Esophagus muscularis mucosa (tissue), 4 donors: ENCODE data around the gene PRND. TPM values are rescaled to one million over a fixed set of nuclear protein-coding genes. Genes with fewer than 3 reads are reported as not detected.

Experiments used
- DNase-seq: peaks from one replicate; pipeline ENCODE4 v3.0.0-alpha.2; 2017; ENCODE audit errors: extremely low spot score
- H3K27ac ChIP-seq, 4 donors: fragments of 200-600 bp; sonication (generic); replicated peaks in 1 of 4; 1 replicate in 3 of 4; 2 replicates in 1 of 4; pipeline ENCODE4 v1.5.1; 2016 to 2019; ENCODE audit warnings: mild to moderate bottlenecking in 1 of 4
- H3K27me3 ChIP-seq, 4 donors: fragments of 200-600 bp; sonication (generic); one replicate each; pipeline versions ENCODE4 v1.5.1 to v1.6.0; 2016 to 2019
- H3K36me3 ChIP-seq, 4 donors: fragments of 200-600 bp; sonication (generic); one replicate each; pipeline ENCODE4 v1.5.1; 2016 to 2019
- H3K4me1 ChIP-seq, 4 donors: fragments of 200-600 bp; sonication (generic); one replicate each; pipeline ENCODE4 v1.5.1; 2016 to 2019
- H3K4me3 ChIP-seq, 4 donors: fragments of 200-600 bp; sonication (generic); 1 replicate in 2 of 4; 2 replicates in 2 of 4; pipeline ENCODE4 v1.5.1; 2016 to 2019; ENCODE audit warnings: mild to moderate bottlenecking in 4 of 4, moderate library complexity in 1 of 4
- H3K9me3 ChIP-seq, 4 donors: fragments of 200-600 bp; sonication (generic); 1 replicate in 3 of 4; 2 replicates in 1 of 4; pipeline ENCODE4 v1.5.1; 2016 to 2019
- CTCF ChIP-seq, 3 experiments: fragments of 200-600 bp in 2 of 3; fragments of 450-650 bp in 1 of 3; sonication (generic) in 2 of 3; IDR thresholded peaks; one replicate each; pipeline ENCODE4 v1.5.1; 2017 to 2019; ENCODE audit warnings: antibody characterized with exemption in 3 of 3, mild to moderate bottlenecking in 2 of 3, moderate library complexity in 1 of 3
- EP300 ChIP-seq: sonication (generic); formaldehyde crosslinking; IDR thresholded peaks from one replicate; pipeline ENCODE4 v1.6.1; 2017; ENCODE audit warnings: antibody characterized with exemption
- POLR2A ChIP-seq: fragments of 450-650 bp; IDR thresholded peaks from one replicate; pipeline ENCODE4 v1.6.1; 2017; ENCODE audit warnings: antibody characterized with exemption, moderate library complexity, mild to moderate bottlenecking, low read depth
- POLR2AphosphoS5 ChIP-seq, 2 donors: sonication (generic); formaldehyde crosslinking; IDR thresholded peaks; one replicate each; pipeline ENCODE4 v1.6.1; 2017; ENCODE audit warnings: antibody characterized with exemption in 2 of 2
- WGBS: methylation state at CpG from one replicate; pipeline ENCODE4 v1.1.5; 2018; 5-methylcytosine and 5-hydroxymethylcytosine counted together
- intact Hi-C: fragments of 100-400 bp; cut with DNase I; formaldehyde crosslinking; loops from one replicate; pipeline ENCODE4 v1.15.1; 2023
- total RNA-seq, 4 donors: library from RNA; depleted of rRNA; stranded (reverse); fragments of >200 nt; gene quantifications; one replicate each; pipeline versions ENCODE4 v1.1.0 to v1.2.1, GENCODE V29; 2016

PRND gene
- total RNA-seq, 4 donors from 2014 or later = not detected

GRCh38 chr20:4764805-4765204 is 43.1 kb downstream of the PRND start:
- DNase-seq = no peak
- Histone ChIP-seq H3K4me3 (no peak overlapping the region), H3K27me3 (peaks cover 0 to under 1% (median 0%) of the 10 kb centered on the region in 4 donors), H3K36me3 (no peaks in the 10 kb centered on the region), H3K9me3 (no peaks in the 10 kb centered on the region), H3K27ac (no peak overlapping the region), H3K4me1 (peaks cover 6 to 7% (median 7%) of the 10 kb centered on the region in 4 donors)
- no peak for TF ChIP-seq CTCF (IDR thresholded peaks at IDR 0.05)
- WGBS = 67% methylated on average over 1 of the region's 1 CpG
- intact Hi-C loops = no loop called here

- H3K4me3 ChIP-seq = no peak overlapping the region
- intact Hi-C loops = no loop called here
- WGBS = 96% methylated on average over 3 of the region's 3 CpGs
- no peaks in the 10 kb centered on the region for H3K27me3 ChIP-seq
- DNase-seq = no peak
- H3K9me3 ChIP-seq = no peaks in the 10 kb centered on the region
- TF ChIP-seq POLR2AphosphoS5 (IDR thresholded peaks at IDR 0.05) (no peak), CTCF (IDR thresholded peaks at IDR 0.05) (no peak), POLR2A (no peak), EP300 (no peak)
- no peaks in the 10 kb centered on the region for H3K36me3 ChIP-seq
- no peak overlapping the region for H3K27ac ChIP-seq
- peaks cover 4 to 7% (median 6%) of the 10 kb centered on the region in 4 donors for H3K4me1 ChIP-seq
Observed at GRCh38 chr20:4765681-4766080, 44.0 kb downstream of the PRND start.

- DNase-seq = no peak
- Histone ChIP-seq H3K9me3 (no peaks in the 10 kb centered on the region), H3K4me1 (no peaks in the 10 kb centered on the region), H3K27ac (no peak overlapping the region), H3K4me3 (no peak overlapping the region), H3K36me3 (no peaks in the 10 kb centered on the region), H3K27me3 (no peaks in the 10 kb centered on the region)
- intact Hi-C loops = no loop called here
- 82% methylated on average over 2 of the region's 2 CpGs for WGBS
- TF ChIP-seq EP300 (no peak), POLR2A (no peak), CTCF (IDR thresholded peaks at IDR 0.05) (no peak), POLR2AphosphoS5 (IDR thresholded peaks at IDR 0.05) (no peak)
Observed at GRCh38 chr20:4766631-4767030, 44.9 kb downstream of the PRND start.

GRCh38 chr20:4767084-4767483 is 45.4 kb downstream of the PRND start:
- no peaks in the 10 kb centered on the region for H3K36me3 ChIP-seq
- no peaks in the 10 kb centered on the region for H3K27me3 ChIP-seq
- WGBS = 76% methylated on average over 3 of the region's 3 CpGs
- H3K27ac ChIP-seq = no peak overlapping the region
- H3K9me3 ChIP-seq = no peaks in the 10 kb centered on the region
- intact Hi-C loops = no loop called here
- no peak for DNase-seq
- H3K4me1 ChIP-seq = no peaks in the 10 kb centered on the region
- no peak overlapping the region for H3K4me3 ChIP-seq
- TF ChIP-seq POLR2A (no peak), CTCF (IDR thresholded peaks at IDR 0.05) (no peak), EP300 (no peak), POLR2AphosphoS5 (IDR thresholded peaks at IDR 0.05) (no peak)

- no peaks in the 10 kb centered on the region for H3K36me3 ChIP-seq
- H3K9me3 ChIP-seq = no peaks in the 10 kb centered on the region
- peaks cover 0 to 11% (median 0%) of the 10 kb centered on the region in 4 donors for H3K4me1 ChIP-seq
- no peaks in the 10 kb centered on the region for H3K27me3 ChIP-seq
- intact Hi-C loops = no loop called here
- no peak overlapping the region for H3K27ac ChIP-seq
- H3K4me3 ChIP-seq = no peak overlapping the region
- WGBS = 88% methylated on average over 2 of the region's 2 CpGs
- no peak for TF ChIP-seq CTCF (IDR thresholded peaks at IDR 0.05)
- TF ChIP-seq POLR2A = no peak
- no peak for TF ChIP-seq EP300
- no peak for TF ChIP-seq POLR2AphosphoS5 (IDR thresholded peaks at IDR 0.05)
- DNase-seq = no peak
Observed at GRCh38 chr20:4769328-4769727, 47.6 kb downstream of the PRND start.
